Measurements from ENCODE around the gene KBTBD12. TPM values are rescaled to one million over a fixed set of nuclear protein-coding genes. Genes with fewer than 3 reads are reported as not detected.

KBTBD12 gene
- total RNA-seq, 1 donor from 2014 or later: 0.98 TPM

DNA sequence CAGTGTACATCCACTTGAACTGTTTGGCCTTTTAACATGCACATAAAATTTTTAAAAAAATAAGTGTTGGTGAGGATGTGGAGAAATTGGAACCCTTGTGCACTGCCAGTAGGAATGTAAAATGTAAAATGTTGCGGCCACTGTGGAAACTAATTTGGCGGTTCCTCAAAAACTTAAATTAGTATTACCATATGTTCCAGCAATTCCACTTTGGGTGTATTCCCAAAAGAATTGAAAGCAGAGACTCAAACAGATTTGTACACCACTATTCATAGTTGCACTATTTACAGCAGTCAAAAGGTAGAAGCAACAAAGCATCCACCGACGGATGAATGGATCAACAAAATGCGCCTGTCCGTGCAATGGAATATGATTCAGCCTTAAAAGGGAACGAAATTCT is 82.0 kb downstream of the KBTBD12 start:
- TF ChIP-seq, protein P1, sequence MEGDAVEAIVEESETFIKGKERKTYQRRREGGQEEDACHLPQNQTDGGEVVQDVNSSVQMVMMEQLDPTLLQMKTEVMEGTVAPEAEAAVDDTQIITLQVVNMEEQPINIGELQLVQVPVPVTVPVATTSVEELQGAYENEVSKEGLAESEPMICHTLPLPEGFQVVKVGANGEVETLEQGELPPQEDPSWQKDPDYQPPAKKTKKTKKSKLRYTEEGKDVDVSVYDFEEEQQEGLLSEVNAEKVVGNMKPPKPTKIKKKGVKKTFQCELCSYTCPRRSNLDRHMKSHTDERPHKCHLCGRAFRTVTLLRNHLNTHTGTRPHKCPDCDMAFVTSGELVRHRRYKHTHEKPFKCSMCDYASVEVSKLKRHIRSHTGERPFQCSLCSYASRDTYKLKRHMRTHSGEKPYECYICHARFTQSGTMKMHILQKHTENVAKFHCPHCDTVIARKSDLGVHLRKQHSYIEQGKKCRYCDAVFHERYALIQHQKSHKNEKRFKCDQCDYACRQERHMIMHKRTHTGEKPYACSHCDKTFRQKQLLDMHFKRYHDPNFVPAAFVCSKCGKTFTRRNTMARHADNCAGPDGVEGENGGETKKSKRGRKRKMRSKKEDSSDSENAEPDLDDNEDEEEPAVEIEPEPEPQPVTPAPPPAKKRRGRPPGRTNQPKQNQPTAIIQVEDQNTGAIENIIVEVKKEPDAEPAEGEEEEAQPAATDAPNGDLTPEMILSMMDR (conservative IDR thresholded peaks at IDR 0.05; ENCODE audit: low read depth, low read length): no peak
- H3K4me3 ChIP-seq (ENCODE audit: low read depth, low read length): no peak overlapping the region
- no peak for DNase-seq (ENCODE audit: low read depth)

DNA sequence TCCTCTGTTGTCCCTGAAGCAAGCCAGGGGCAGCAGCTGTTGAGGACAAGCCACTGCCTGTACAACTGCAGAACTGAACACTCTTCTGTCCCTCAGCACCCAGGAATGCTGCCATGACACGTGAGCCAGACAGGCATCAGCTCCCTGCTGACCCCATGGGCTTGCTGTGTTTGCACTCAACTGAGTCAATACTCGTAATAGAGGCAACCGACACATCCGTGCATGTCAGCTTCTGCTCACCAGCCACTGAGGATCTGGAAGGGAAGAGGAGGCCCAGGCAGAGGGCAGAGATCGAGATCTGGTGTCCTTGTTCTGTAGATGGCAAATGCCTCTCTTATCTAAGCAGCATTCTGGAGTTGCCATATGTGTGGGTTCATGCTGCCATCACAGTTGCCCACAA is 82.9 kb downstream of the KBTBD12 start:
- no peak overlapping the region for H3K4me3 ChIP-seq (ENCODE audit: low read depth, low read length)
- TF ChIP-seq, protein P1 (conservative IDR thresholded peaks at IDR 0.05; ENCODE audit: low read depth, low read length): no peak
- no peak for DNase-seq (ENCODE audit: low read depth)

DNA sequence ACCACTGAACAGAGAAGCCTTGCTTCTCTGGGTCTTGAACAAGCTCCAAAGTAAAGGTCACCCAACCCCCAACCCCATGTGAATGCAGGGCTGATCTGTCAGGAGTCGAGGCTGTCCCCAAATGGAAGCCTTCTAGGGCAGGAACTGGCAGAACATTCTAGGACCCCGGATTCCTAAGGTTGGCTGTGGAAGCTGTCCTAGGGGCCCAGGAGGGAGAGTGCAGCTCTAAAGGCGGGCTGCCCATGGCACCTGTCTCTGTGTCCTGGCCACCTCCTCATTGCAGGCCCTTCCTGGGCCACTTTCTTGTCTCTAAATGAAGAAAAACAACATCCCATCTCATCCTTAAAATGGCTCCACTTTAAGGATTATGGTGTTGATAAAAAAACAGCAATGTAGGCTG is 83.6 kb downstream of the KBTBD12 start:
- DNase-seq (ENCODE audit: low read depth): no peak
- no peak overlapping the region for H3K4me3 ChIP-seq (ENCODE audit: low read depth, low read length)
- TF ChIP-seq, protein P1 (conservative IDR thresholded peaks at IDR 0.05; ENCODE audit: low read depth, low read length): no peak

DNA sequence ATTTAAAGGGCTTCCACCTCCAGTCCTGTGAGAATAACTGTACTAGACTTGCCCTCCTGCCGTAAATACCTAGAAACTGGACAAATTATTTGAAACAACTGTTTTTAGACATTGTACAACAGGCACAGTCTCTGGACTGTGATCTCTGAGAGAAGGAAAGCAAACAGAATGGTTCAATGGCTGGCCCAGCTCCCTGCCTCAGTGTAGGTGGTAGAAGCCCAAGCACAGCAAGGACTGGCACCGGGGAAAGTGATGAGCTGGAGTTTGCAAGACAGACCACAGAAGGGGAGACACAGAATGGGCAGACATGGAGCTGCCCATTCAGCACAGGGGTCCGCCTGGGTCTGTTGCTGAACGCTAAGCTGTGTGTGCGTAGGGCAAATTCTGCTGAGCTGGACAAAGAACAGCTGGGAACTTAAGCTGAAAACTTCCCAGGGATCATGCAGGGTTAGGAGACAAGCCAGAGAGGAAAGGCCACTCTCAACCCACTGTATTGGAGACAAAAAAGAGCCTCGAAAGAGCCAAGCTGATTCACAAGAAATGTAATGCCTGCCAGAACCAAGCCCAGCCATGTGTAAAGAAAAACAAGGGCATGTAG is 84.6 kb downstream of the KBTBD12 start:
- DNase-seq (ENCODE audit: low read depth): peak; percentile 9
- no peak overlapping the region for H3K4me3 ChIP-seq (ENCODE audit: low read depth, low read length)
- TF ChIP-seq, protein P1 (conservative IDR thresholded peaks at IDR 0.05; ENCODE audit: low read depth, low read length): no peak

DNA sequence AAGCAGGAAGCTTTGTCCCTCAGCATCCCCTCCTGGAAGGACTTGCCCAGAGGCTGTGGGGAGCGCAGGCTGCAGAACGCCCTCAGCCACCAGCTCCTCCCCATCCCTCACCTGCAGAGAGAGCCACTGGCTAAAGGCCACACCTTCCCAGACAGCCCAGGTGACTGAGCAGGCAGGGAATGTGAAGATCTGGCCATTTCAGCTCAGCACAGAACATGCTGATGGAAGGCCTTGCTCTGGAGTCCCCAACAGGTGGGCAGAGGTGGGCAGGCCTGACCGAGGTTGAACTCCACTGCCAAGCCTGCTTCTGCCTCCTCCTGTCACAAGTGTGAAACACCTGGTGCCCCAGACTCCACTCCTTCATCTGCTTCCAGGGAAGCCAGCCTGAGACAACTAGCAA is 86.5 kb downstream of the KBTBD12 start:
- TF ChIP-seq, protein P1 (conservative IDR thresholded peaks at IDR 0.05; ENCODE audit: low read depth, low read length): no peak
- no peak overlapping the region for H3K4me3 ChIP-seq (ENCODE audit: low read depth, low read length)
- DNase-seq (ENCODE audit: low read depth): no peak

DNA sequence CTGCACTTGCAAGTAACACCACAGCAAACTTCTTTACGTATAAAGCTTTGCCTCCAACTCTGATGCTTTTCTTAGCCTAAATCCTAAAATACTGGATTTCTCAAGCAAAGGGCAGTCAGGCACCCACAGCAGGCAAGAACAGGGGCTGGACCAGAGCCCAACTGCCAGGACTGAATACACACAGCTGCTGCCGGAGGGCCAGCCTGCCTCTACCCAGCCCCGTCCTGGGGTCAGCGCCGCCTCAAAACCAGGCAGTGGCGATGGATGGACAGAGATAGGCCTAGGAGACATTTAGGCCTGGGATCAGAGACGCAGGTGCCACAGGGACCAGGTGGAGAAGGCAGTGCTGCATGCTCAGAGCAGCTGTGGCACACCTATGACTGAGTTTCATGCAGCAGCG is 89.6 kb downstream of the KBTBD12 start:
- no peak overlapping the region for H3K4me3 ChIP-seq (ENCODE audit: low read depth, low read length)
- TF ChIP-seq, protein P1 (conservative IDR thresholded peaks at IDR 0.05; ENCODE audit: low read depth, low read length): no peak
- DNase-seq (ENCODE audit: low read depth): no peak
